Measurements from ENCODE around the gene PRR33.

PRR33 gene

DNA sequence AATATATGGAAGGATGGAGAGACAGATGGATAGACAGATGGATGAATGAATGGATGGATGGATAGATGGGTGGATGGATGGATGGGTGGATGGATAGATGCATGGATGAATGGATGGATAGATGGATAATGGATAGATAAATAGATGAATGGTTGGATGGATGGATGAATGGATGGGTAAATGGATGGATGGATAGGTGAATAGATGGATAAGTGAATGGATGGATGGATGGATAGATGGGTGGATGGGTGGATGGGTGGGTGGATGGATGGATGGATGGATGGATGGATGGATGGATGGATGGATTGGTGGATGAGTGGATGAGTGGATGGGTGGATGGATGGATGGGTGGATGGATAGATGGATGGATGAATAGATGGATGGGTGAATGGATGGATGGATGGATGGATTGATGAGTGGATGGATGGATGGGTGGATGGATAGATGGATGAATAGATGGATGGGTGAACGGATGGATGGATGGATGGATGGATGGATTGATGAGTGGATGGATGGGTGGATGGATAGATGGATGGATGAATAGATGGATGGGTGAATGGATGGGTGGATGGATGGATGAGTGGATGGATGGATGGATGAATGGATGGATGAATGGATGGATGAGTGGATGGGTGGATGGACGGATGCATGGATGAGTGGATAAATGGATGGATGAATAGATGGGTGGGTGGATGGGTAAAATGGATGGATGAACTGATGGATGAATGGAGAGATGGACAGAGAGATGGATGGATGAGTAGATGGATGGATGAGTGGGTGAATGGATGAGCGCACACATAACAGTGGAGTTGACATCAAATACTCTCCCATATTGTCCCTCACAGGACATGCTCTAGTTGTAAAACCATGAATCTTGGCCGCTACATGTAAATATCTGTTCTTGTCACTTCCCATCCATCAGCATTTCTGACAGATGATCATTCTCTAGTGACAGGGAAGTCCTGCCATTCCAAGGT lies 30.0 kb downstream of the PRR33 start:
- TF ChIP-seq, protein P1, sequence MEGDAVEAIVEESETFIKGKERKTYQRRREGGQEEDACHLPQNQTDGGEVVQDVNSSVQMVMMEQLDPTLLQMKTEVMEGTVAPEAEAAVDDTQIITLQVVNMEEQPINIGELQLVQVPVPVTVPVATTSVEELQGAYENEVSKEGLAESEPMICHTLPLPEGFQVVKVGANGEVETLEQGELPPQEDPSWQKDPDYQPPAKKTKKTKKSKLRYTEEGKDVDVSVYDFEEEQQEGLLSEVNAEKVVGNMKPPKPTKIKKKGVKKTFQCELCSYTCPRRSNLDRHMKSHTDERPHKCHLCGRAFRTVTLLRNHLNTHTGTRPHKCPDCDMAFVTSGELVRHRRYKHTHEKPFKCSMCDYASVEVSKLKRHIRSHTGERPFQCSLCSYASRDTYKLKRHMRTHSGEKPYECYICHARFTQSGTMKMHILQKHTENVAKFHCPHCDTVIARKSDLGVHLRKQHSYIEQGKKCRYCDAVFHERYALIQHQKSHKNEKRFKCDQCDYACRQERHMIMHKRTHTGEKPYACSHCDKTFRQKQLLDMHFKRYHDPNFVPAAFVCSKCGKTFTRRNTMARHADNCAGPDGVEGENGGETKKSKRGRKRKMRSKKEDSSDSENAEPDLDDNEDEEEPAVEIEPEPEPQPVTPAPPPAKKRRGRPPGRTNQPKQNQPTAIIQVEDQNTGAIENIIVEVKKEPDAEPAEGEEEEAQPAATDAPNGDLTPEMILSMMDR (IDR thresholded peaks at IDR 0.05; ENCODE audit: insufficient read depth, low read length, poor library complexity, severe bottlenecking), result no peak
- no peak for DNase-seq (ENCODE audit: extremely low read depth, insufficient read length)
- Histone ChIP-seq H3K4me3 (replicated peaks; ENCODE audit: low read depth, low read length) (no peak overlapping the region), H3K36me3 (ENCODE audit: control insufficient read depth, insufficient read depth, low read length) (peaks cover 40% of the 10 kb centered on the region), H3K27me3 (replicated peaks; ENCODE audit: control insufficient read depth, insufficient read depth, low read length) (no peaks in the 10 kb centered on the region)

DNA sequence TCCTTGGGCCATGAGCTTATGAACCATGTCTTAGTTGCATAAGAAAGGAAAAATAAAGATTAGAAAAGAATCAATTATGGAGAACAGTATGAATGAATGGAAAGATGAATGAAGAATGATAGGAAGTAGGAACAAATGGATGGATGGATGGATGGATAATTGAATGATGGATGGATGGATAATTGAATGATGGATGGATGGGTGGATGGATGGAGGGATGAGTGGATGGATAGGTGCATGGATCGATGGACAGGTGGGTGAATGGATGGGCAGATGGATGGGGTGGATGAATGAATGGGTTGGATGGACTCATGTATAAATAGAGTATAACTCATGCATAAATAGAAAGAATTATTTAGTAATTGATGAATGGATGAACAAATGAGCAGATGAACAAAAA lies 31.6 kb downstream of the PRR33 start:
- no peak for DNase-seq (ENCODE audit: extremely low read depth, insufficient read length)
- H3K36me3 ChIP-seq (ENCODE audit: control insufficient read depth, insufficient read depth, low read length), result peaks cover 35% of the 10 kb centered on the region
- H3K4me3 ChIP-seq (replicated peaks; ENCODE audit: low read depth, low read length), result no peak overlapping the region
- no peaks in the 10 kb centered on the region for H3K27me3 ChIP-seq (replicated peaks; ENCODE audit: control insufficient read depth, insufficient read depth, low read length)
- TF ChIP-seq, protein P1 (IDR thresholded peaks at IDR 0.05; ENCODE audit: insufficient read depth, low read length, poor library complexity, severe bottlenecking), result no peak

DNA sequence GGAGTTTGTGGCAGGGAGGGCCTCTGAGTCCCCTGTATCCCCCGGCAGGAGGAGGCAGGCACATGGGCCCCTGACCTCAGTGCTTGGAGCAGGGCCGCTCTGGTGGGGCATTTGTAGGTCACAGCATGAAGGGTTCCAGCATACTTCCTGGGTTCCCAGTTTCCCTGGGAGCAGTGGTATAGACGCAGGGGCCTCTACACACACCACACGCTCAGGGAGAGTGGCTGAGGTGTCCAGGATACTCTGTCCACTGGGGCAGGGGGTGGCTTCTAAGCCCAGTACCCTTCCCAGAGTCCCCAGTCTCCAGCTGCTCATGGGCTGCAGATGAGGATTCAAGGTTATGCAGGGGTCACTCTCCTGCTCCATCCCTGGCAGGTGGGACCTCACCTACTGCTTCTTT lies 32.7 kb downstream of the PRR33 start:
- peaks cover 34% of the 10 kb centered on the region for H3K36me3 ChIP-seq (ENCODE audit: control insufficient read depth, insufficient read depth, low read length)

DNA sequence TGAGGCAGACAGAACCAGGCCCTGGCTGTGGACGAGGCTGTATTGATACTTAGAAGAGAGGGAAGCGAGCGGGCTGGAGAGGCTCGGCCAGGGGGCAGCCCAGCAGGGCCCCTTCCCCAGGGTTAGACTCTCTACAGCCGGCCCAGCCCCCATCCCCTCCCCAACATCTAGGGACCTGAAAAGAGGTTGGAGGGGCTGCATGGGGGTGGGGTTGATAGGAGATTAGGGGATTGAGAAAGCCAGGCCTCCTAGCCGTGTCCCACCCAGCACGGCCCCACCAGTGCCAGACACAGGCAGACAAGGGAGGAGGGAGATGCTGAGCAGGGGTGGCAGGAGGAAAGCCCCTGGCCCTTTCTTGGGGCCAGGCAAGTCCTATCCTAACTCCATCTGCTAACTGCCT lies 33.1 kb downstream of the PRR33 start:
- H3K36me3 ChIP-seq (ENCODE audit: control insufficient read depth, insufficient read depth, low read length), result peaks cover 32% of the 10 kb centered on the region
- DNase-seq (ENCODE audit: extremely low read depth, insufficient read length), result no peak
- H3K4me3 ChIP-seq (replicated peaks; ENCODE audit: low read depth, low read length), result no peak overlapping the region
- TF ChIP-seq, protein P1 (IDR thresholded peaks at IDR 0.05; ENCODE audit: insufficient read depth, low read length, poor library complexity, severe bottlenecking), result no peak
- no peaks in the 10 kb centered on the region for H3K27me3 ChIP-seq (replicated peaks; ENCODE audit: control insufficient read depth, insufficient read depth, low read length)

More for the DNA sequence above, 32.7 kb downstream of the PRR33 start:
- H3K27me3 ChIP-seq (replicated peaks; ENCODE audit: control insufficient read depth, insufficient read depth, low read length), result no peaks in the 10 kb centered on the region
- TF ChIP-seq, protein P1 (IDR thresholded peaks at IDR 0.05; ENCODE audit: insufficient read depth, low read length, poor library complexity, severe bottlenecking), result no peak
- DNase-seq (ENCODE audit: extremely low read depth, insufficient read length), result no peak
- no peak overlapping the region for H3K4me3 ChIP-seq (replicated peaks; ENCODE audit: low read depth, low read length)

DNA sequence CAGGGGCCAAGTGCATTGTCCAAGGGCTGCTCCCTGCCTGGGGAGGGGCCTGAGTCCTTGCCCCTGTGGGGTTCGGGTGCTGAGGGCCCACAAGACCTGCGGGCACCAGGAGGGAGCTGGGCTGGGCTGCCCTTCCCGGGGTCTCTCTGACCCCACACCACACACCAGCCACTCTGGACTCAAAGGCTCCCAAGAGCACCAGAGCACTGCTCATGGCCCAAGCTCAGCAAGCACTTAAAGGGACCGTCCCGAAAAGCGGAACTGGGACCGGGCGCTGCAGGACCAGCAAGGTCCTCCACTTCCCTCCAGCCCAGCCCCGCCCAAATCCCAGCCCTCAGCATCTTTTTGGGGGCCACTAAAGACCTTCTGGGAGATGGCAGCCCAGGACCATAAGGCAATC lies 33.5 kb downstream of the PRR33 start:
- Histone ChIP-seq H3K27me3 (replicated peaks; ENCODE audit: control insufficient read depth, insufficient read depth, low read length) (no peaks in the 10 kb centered on the region), H3K4me3 (replicated peaks; ENCODE audit: low read depth, low read length) (no peak overlapping the region), H3K36me3 (ENCODE audit: control insufficient read depth, insufficient read depth, low read length) (peaks cover 28% of the 10 kb centered on the region)
- no peak for DNase-seq (ENCODE audit: extremely low read depth, insufficient read length)
- TF ChIP-seq, protein P1 (IDR thresholded peaks at IDR 0.05; ENCODE audit: insufficient read depth, low read length, poor library complexity, severe bottlenecking), result no peak

Data from GM06990 (cell line).